ENCODE measurements around the gene EPB41L3.

DNA sequence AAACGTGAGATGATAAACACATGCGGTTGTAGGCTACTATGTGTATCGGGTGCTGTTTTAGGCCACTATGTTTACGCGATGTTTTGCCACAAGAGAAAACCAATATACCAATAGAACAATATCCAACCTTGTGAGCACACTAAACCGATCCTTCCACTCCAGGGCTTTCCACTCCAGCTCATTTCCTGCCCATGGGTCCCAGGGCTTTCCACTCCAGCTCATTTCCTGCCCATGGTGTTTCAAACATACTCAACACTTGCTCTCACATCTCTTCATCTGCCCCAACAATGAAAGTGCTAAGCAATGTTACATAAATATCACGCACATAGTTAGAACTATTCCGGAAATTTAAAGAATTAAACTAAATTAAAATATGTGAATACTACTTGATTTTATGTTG is 80.0 kb downstream of the EPB41L3 start:
- TF ChIP-seq, protein P1, sequence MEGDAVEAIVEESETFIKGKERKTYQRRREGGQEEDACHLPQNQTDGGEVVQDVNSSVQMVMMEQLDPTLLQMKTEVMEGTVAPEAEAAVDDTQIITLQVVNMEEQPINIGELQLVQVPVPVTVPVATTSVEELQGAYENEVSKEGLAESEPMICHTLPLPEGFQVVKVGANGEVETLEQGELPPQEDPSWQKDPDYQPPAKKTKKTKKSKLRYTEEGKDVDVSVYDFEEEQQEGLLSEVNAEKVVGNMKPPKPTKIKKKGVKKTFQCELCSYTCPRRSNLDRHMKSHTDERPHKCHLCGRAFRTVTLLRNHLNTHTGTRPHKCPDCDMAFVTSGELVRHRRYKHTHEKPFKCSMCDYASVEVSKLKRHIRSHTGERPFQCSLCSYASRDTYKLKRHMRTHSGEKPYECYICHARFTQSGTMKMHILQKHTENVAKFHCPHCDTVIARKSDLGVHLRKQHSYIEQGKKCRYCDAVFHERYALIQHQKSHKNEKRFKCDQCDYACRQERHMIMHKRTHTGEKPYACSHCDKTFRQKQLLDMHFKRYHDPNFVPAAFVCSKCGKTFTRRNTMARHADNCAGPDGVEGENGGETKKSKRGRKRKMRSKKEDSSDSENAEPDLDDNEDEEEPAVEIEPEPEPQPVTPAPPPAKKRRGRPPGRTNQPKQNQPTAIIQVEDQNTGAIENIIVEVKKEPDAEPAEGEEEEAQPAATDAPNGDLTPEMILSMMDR (IDR thresholded peaks at IDR 0.05): no peak
- TF ChIP-seq POLR2A (IDR thresholded peaks at IDR 0.05) (no peak), POLR2AphosphoS5 (IDR thresholded peaks at IDR 0.05) (no peak)
